Heart right ventricle (tissue), 16 donors: Measurements from ENCODE around the gene HECTD2. TPM values are rescaled to one million over a fixed set of nuclear protein-coding genes. Genes with fewer than 3 reads are reported as not detected.

Experiments
- ATAC-seq, 8 donors: fragments of 200-7000 bp; cut with Tn5 transposase; one replicate each; pipeline ENCODE4 v1.9.1; 2020; ENCODE audit warnings: mild to moderate bottlenecking in 8 of 8, moderate library complexity in 8 of 8, moderate number of reproducible peaks in 1 of 8
- DNase-seq, 2 donors: peaks; one replicate each; pipeline ENCODE4 v3.0.0-alpha.2; 2020
- H3K27ac ChIP-seq, 10 donors: fragments of 200-600 bp; sonication (generic) in 2 of 10; one replicate each; pipeline versions ENCODE4 v1.5.0 to v1.8.0; 2020 to 2022; ENCODE audit warnings: mild to moderate bottlenecking in 3 of 10
- H3K27me3 ChIP-seq, 7 donors: fragments of 200-600 bp; one replicate each; pipeline ENCODE4 v1.8.0; 2021 to 2022; ENCODE audit warnings: mild to moderate bottlenecking in 2 of 7
- H3K36me3 ChIP-seq, 9 donors: fragments of 200-600 bp; sonication (generic) in 1 of 9; one replicate each; pipeline versions ENCODE4 v1.5.0 to v1.8.0; 2020 to 2022; ENCODE audit warnings: mild to moderate bottlenecking in 2 of 9
- H3K4me1 ChIP-seq, 9 donors: fragments of 200-600 bp; sonication (generic) in 1 of 9; one replicate each; pipeline versions ENCODE4 v1.5.0 to v1.8.0; 2020 to 2022; ENCODE audit warnings: mild to moderate bottlenecking in 4 of 9
- H3K4me3 ChIP-seq, 10 donors: fragments of 200-600 bp; sonication (generic) in 2 of 10; one replicate each; pipeline versions ENCODE4 v1.5.0 to v1.8.0; 2020 to 2022; ENCODE audit warnings: mild to moderate bottlenecking in 7 of 10, moderate library complexity in 2 of 10
- H3K9me3 ChIP-seq, 11 donors: fragments of 200-600 bp in 10 of 11; sonication (generic) in 2 of 11; one replicate each; pipeline versions ENCODE4 v1.5.0 to v1.8.0; 2013 to 2022; ENCODE audit warnings: mild to moderate bottlenecking in 2 of 11, control low read depth in 1 of 11, moderate library complexity in 1 of 11
- CTCF ChIP-seq, 9 donors: fragments of 200-600 bp; sonication (generic) in 2 of 9; IDR thresholded peaks; one replicate each; pipeline versions ENCODE4 v1.5.0 to v1.8.0; 2021 to 2022; ENCODE audit warnings: antibody characterized with exemption in 9 of 9, mild to moderate bottlenecking in 5 of 9, moderate library complexity in 1 of 9
- WGBS, 2 donors: extraction: QIAGEN DNeasy Blood & Tissue Kit; methylation state at CpG; one replicate each; pipeline ENCODE4 v1.1.7; 2013; ENCODE audit warnings: inconsistent platforms in 1 of 2; 5-methylcytosine and 5-hydroxymethylcytosine counted together
- intact Hi-C, 10 donors: fragments of 100-400 bp; cut with DNase I; formaldehyde crosslinking; loops; one replicate each; pipeline versions ENCODE4 v1.11.1 to v1.14.2; 2022
- polyA plus RNA-seq, 2 donors: library from polyadenylated mRNA; stranded (reverse); fragments of 200-250 nt; gene quantifications; one replicate each; pipeline ENCODE4 v1.2.3, GENCODE V29; 2013
- total RNA-seq, 10 donors: library from RNA; stranded (reverse); fragmentation: NEBNext Ultra II Directional in 3 of 10; extraction: Animal tissue kit (Norgen Biotek cat#: 25700) in 3 of 10; gene quantifications; one replicate each; pipeline versions ENCODE4 v1.2.1 to v1.2.4, GENCODE V29; 2021 to 2023
- donor health status: Arrhythmogenic right ventricular cardiomyopathy.
- donor health status: ischemic (EF 13 %, LVEDD 7.1; RV severe dilation, severe dysfunction).
- donor health status: healthy with polysubstance abuse.
- donor health status: DM: no; HTN: yes; CAD: no.
- donor health status: DM: no; HTN: no; CAD: no.
- donor health status: ischemic (EF 25% LVEDD 6.9; RV normal size, moderate dysfunction).
- donor health status: ischemic (EF 25% LVEDD 5.7; RV mildly dilated, moderate dysfunction).
- donor health status: healthy.
- donor health status: DM: yes; HTN: yes; CAD: no.
- donor health status: Ischemic cardiomyopathy.
- donor health status: ischemic (EF 35%, LVEDD 5.7; RV mildly dilated, moderate dysfunction).
- donor health status: nonischemic (EF 11% LVEDD 7.7; RV severe dilation, severe dysfunction).
- donor health status: DM: yes; HTN: yes; CAD: no.
- donor health status: PGD.
- donor health status: ischemic (EF 29% LVEDD 5.4; RV normal size, mild dysfunction).
- donor health status: nonischemic (EF 23%, LVEDD 6.1; RV moderate dilation, normal function).

Gene HECTD2
- total and polyA plus RNA-seq, 12 donors, result 2.2 to 6.9 (median 5.2) TPM

- Histone ChIP-seq H3K36me3 (no peaks in the 10 kb centered on the region), H3K4me1 (peaks cover 0 to 39% (median 11%) of the 10 kb centered on the region in 9 donors), H3K9me3 (no peaks in the 10 kb centered on the region), H3K27me3 (no peaks in the 10 kb centered on the region), H3K4me3 (no peak overlapping the region), H3K27ac (no peak overlapping the region)
- DNase-seq (no peak), ATAC-seq (no peak)
- intact Hi-C loops, result loop anchor here in 7 of 10 donors (5.0 to 10.0 kb wide), 5 partner anchors 61 to 261 kb away; partner anchors contain the start of gene HECTD2 (in 1 of the 7)
- no peak for TF ChIP-seq CTCF (IDR thresholded peaks at IDR 0.05)
Measured at GRCh38 chr10:91555455-91555854, 145.3 kb downstream of the HECTD2 start.

GRCh38 chr10:91556691-91557566 lies 146.8 kb downstream of the HECTD2 start:
- intact Hi-C loops, result loop anchor here in 7 of 10 donors (5.0 to 10.0 kb wide), 5 partner anchors 62 to 262 kb away; partner anchors contain the start of gene HECTD2 (in 1 of the 7)
- TF ChIP-seq CTCF (IDR thresholded peaks at IDR 0.05), result no peak
- H3K27ac ChIP-seq, result peak overlapping the region in 5 of 10 donors; percentile 9 to 37 (median 16)
- no peaks in the 10 kb centered on the region for H3K36me3 ChIP-seq
- no peak overlapping the region for H3K4me3 ChIP-seq
- no peaks in the 10 kb centered on the region for H3K9me3 ChIP-seq
- H3K4me1 ChIP-seq, result peaks cover 0 to 38% (median 11%) of the 10 kb centered on the region in 9 donors
- ATAC-seq (no peak), DNase-seq (no peak)
- WGBS, 2 donors, result 87 to 88% methylated on average over 12 of the region's 12 CpGs
- no peaks in the 10 kb centered on the region for H3K27me3 ChIP-seq

GRCh38 chr10:91557651-91558111 lies 147.5 kb downstream of the HECTD2 start:
- no peaks in the 10 kb centered on the region for H3K9me3 ChIP-seq
- 34 to 47% methylated on average over 2 of the region's 2 CpGs for WGBS, 2 donors
- DNase-seq (no peak), ATAC-seq (peak in 1 of 8 donors; percentile 46)
- H3K36me3 ChIP-seq, result no peaks in the 10 kb centered on the region
- no peak for TF ChIP-seq CTCF (IDR thresholded peaks at IDR 0.05)
- H3K4me3 ChIP-seq, result no peak overlapping the region
- intact Hi-C loops, result loop anchor here in 7 of 10 donors (5.0 to 10.0 kb wide), 5 partner anchors 63 to 263 kb away; partner anchors contain the start of gene HECTD2 (in 1 of the 7)
- peaks cover 0 to 36% (median 11%) of the 10 kb centered on the region in 9 donors for H3K4me1 ChIP-seq
- H3K27ac ChIP-seq, result peak overlapping the region in 3 of 10 donors; percentile 9 to 37 (median 16)
- H3K27me3 ChIP-seq, result no peaks in the 10 kb centered on the region

GRCh38 chr10:91558473-91558872 lies 148.3 kb downstream of the HECTD2 start:
- 92% methylated on average over 3 of the region's 3 CpGs for WGBS, 2 donors
- Histone ChIP-seq H3K27ac (no peak overlapping the region), H3K4me1 (peaks cover 0 to 34% (median 8%) of the 10 kb centered on the region in 9 donors), H3K36me3 (no peaks in the 10 kb centered on the region), H3K27me3 (no peaks in the 10 kb centered on the region), H3K4me3 (no peak overlapping the region), H3K9me3 (no peaks in the 10 kb centered on the region)
- intact Hi-C loops, result loop anchor here in 7 of 10 donors (5.0 to 10.0 kb wide), 5 partner anchors 64 to 264 kb away; partner anchors contain the start of gene HECTD2 (in 1 of the 7)
- TF ChIP-seq CTCF (IDR thresholded peaks at IDR 0.05), result no peak
- DNase-seq, result no peak
- no peak for ATAC-seq
